T-helper 9 cell (primary cell): ENCODE measurements around the gene CETP.
"Not testable (repeated sequence)": the region's sequence is repeated elsewhere in the genome, so short reads cannot be mapped to it uniquely, and the experiment has no call there.

ENCODE experiments used
- DNase-seq: peaks from one replicate; pipeline ENCODE4 v3.0.0-alpha.2; 2020

CETP gene

DNA sequence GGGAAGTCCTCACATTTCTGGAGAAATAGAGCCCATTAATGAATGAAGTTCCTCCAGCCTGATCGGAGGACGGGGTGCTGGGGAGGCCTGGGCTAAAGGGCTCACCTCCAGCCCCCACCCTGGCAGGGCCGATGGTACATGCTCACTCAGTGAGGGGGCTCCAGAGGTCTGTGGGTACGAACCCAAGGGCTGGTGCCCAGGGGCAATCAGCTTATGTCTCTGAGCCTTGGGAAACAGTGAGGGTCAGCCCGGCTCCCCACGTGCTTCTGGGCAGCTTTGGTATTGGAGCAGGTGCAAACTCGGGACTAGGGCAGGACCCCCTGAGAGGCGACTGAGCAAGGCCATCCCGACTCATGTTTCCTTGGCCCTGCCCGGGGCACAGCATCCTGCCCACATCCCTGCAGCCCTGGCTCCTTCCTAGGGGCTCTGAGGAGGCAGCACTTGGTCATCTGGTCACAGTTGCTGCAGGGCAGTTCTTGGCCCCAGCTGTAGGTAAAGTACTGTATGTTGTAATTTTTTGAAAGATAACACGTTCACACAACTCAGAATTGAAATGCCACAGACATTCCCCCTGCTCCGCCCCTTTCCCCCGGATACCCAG, 969 bp upstream of the CETP start:
- DNase-seq: no peak

DNA sequence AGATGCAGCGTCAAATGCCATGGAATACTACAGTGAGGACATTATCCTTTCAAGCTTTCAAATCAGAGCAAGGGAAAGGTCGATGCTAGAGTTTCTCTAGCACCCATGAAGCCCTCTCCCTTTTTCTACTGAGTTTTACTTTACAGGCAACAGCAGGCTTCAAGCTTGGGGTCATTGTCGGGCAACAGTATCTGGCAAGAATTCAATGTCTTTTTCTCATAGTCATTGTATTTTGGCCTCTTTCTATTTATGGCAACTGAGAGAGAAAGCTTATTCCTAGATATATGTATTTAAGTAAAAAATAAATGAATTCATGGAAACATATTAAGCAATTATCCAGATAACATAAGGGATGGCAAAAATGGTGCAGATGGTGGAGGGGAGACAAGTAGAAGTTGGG, 364 bp upstream of the CETP start:
- DNase-seq: no peak

DNA sequence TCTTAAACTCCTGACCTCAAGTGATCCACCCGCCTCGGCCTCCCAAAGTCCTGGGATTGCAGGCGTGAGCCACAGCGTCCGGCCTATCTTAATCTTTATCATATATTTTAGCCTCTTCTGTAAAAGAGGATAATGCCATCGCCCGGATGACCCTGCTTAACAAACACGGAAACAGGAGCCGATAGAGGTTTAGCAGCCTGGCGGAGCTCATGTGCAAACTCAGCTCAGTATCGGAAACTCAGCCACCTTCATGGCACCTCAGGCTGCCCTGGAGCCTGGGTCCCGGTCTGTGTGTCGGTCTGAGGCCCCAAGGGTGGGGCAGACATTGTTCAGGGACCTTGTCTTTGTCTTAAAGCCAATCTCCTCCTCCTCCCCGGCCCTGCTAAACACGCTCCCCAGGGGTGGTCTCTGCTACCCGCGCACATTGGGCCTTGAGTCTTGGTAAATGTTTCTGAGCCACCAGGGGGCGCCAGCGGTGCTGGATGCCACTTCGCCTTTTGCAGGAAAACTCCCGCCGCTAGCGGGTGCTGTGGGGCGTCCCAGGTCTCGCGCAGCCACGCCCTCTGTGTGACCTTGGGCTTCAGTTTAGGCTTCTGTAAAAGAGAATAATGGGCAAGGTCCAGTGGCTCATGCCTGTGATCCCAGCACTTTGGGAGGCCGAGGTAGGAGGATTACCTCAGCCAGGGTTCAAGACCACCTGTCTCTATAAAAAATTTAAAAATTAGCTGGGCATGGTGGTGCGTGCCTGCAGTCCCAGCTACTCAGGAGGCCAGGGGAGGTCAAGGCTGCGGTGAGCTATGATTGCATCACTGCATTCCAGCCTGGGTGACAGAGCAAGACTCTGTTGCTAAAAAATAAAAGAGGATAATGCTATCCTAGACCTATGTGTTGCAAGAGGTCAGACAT, 2.7 kb downstream of the CETP start:
- peak; percentile 99 for DNase-seq

DNA sequence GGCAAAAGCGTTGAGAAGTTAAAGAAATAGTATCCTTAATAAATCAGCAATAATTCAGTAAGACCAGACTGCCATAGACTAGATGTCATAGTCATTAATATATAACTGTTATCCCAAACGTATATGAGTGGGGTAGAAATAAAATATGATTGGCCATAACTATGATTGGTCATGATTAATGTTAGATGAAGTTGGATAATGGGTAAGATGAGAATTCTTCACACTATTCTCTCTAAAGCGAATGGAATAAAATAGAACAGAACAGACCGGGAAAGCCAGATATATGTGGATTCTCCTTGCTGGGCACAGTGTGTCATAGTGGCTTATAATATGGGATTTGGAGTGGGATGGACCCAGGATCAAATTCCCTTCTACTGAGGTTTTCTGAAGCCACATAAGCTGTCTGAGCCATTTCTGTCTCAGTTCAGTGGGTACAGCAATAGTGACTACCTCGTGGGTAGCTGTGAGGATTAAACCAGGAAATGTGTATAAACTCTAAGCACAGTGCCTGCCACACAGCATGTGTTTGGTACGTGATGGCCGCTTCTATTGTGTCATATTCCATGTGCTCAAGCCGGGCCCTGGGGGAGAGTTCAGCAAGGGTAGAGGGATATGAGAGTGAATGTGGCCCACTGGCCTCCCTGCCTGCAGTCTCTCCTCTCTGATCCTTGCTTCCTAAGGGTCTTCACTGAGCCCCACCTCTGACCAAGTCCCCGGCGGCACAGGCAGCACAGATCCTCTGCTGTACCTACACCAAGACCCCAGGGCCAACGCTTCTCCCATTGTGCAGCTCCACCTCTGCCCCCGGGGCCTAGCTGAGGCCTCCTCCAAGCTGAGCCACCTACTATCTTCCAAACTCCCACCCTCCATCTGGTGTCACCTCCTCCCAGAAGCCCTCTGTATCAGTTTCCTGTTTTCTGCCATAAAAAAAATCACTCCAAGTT, 3.7 kb downstream of the CETP start:
- DNase-seq: no peak

- DNase-seq: no peak
Observed at GRCh38 chr16:56966093-56966475, 4.3 kb downstream of the CETP start.

GRCh38 chr16:56967733-56968132, 6.0 kb downstream of the CETP start:
- no peak for DNase-seq

GRCh38 chr16:56969769-56970168, 8.0 kb downstream of the CETP start:
- no peak for DNase-seq

GRCh38 chr16:56970934-56971767, 9.4 kb downstream of the CETP start:
- no peak for DNase-seq

DNA sequence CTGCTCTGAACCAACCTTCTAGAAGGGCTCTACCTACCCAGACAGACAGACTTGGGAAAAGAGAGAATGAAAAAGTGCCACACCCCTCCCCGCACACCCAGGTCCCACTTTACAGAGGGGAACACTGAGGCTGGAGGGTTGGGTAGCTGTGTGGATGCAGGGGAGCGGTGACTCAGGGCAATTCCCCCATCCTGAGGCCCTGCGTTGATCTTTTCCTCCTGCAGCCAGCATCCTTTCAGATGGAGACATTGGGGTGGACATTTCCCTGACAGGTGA, 10.0 kb downstream of the CETP start:
- DNase-seq: no peak

GRCh38 chr16:56972403-56973293, 10.9 kb downstream of the CETP start:
- DNase-seq: no peak

DNA sequence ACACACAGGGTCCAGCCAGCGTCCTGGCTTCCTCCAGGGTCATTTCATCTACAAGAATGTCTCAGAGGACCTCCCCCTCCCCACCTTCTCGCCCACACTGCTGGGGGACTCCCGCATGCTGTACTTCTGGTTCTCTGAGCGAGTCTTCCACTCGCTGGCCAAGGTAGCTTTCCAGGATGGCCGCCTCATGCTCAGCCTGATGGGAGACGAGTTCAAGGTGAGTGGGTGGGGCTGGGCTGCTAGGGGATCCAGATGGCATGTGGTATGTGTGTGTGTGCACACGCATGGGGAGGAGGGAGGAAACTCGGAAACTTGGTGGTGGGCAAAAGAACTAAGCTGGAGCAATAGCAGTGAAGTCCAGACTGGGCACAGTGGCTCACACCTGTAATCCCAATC, 11.5 kb downstream of the CETP start:
- DNase-seq: no peak

GRCh38 chr16:56973899-56974298, 12.1 kb downstream of the CETP start:
- DNase-seq: not testable (repeated sequence)

DNA sequence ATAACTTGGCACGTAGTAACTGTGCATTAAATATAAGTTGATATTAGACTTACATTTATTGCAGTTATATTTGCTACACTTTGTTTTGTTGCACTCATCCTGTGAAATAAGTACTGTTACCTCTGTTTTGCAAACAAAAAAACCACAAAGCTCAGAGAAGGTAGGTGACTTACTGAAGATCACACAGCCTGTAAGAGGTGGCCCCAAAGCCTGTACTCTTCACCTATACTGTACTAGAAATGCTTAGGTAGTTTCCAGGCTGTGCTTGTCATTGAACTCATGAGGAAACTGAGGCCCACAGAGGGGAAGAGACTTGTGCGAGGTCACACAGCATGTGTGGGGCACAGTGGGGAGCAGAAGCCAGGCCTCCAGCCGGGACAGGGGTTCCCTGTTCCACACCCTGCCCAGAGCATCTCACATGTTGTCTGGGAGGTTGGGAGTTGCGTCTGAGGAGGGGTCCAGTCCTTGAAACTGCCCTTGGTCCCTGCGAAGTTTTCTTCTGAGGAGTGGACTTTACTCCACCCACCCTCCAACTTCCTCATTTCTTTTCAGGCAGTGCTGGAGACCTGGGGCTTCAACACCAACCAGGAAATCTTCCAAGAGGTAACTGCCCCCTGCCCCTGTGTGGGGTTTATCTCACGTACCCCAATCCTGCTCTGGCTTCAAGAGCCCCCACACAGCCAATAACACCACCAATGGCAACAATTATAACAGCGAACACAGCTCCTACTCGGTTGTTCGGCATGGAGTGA, 13.0 kb downstream of the CETP start:
- DNase-seq: no peak

DNA sequence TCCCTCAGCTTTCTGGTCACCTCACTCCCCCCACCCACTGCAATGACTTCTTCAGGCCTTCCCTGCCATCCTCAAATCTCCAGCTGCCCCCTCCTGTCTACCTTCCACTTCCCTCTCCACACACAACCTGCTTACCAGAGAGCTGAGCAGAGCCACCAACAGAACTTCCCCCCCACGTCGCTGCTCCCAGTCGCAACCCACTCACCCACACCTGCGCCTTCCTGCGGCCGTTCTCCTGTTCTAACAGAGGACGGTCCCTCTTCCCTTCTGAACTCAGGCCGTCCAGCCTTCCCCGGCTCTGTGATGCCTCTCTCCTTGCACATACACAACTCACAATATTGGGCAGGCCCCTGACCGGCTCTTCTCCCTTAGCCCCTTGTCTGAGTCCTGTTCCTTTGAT, 14.0 kb downstream of the CETP start:
- DNase-seq: no peak

DNA sequence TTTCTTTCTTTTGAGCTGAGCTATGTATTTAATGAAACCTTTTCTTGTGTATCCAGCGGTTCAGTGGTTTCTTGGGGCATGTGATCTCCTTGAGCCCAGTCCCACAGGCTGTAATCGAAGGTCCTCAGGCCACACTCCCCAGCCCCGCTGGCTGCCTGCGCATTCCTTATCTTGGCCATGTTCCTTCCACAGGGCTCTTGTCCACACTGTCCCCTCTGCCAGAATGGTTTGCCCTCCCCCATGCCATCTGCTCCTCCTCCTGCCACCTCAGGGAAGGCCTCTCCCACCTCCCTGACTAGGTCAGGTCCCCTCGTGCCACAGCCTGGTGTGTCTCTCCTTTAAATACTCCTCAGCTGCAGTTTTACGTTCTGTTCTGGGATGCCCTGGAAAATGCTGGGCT, 15.5 kb downstream of the CETP start:
- DNase-seq: no peak

GRCh38 chr16:56977823-56978430, 16.2 kb downstream of the CETP start:
- no peak for DNase-seq

- no peak for DNase-seq
Observed at GRCh38 chr16:56980201-56980535, 18.4 kb downstream of the CETP start.

GRCh38 chr16:56980792-56981724, 19.3 kb downstream of the CETP start:
- DNase-seq: no peak

DNA sequence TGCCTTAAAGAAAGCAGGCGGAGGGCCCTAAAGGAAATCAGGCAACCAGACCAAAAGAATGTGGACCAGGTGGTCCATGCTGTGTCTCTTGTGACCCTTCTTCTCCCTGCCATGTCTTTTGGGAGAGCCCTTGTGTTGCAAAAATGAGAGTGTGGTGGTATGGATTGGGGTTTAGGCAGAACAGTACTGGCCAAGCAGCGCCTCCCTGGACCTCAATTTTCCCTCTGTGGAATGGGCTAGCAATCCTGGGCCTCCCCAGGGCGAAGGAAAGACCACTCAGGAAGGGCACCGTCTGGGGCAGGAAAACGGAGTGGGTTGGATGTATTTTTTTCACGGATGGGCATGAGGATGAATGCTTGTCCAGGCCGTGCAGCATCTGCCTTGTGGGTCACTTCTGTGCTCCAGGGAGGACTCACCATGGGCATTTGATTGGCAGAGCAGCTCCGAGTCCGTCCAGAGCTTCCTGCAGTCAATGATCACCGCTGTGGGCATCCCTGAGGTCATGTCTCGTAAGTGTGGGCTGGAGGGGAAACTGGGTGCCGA, 20.1 kb downstream of the CETP start:
- no peak for DNase-seq
